Sigmoid colon (tissue), 4 donors: ENCODE results near the gene CD37.

Experiments used
- POLR2AphosphoS5 ChIP-seq, 4 donors: sonication (generic); formaldehyde crosslinking; IDR thresholded peaks; one replicate each; pipeline ENCODE4 v1.6.1; 2017; ENCODE audit warnings: antibody characterized with exemption in 4 of 4
- TF ChIP-seq, protein P1 (sequence below), 4 experiments: fragments of 450-650 bp in 3 of 4; fragments of 200-600 bp in 1 of 4; IDR thresholded peaks; one replicate each; pipeline ENCODE4 v1.5.1; 2016 to 2019; ENCODE audit warnings: antibody characterized with exemption in 4 of 4, mild to moderate bottlenecking in 3 of 4, moderate library complexity in 2 of 4

- TF ChIP-seq, protein P1, sequence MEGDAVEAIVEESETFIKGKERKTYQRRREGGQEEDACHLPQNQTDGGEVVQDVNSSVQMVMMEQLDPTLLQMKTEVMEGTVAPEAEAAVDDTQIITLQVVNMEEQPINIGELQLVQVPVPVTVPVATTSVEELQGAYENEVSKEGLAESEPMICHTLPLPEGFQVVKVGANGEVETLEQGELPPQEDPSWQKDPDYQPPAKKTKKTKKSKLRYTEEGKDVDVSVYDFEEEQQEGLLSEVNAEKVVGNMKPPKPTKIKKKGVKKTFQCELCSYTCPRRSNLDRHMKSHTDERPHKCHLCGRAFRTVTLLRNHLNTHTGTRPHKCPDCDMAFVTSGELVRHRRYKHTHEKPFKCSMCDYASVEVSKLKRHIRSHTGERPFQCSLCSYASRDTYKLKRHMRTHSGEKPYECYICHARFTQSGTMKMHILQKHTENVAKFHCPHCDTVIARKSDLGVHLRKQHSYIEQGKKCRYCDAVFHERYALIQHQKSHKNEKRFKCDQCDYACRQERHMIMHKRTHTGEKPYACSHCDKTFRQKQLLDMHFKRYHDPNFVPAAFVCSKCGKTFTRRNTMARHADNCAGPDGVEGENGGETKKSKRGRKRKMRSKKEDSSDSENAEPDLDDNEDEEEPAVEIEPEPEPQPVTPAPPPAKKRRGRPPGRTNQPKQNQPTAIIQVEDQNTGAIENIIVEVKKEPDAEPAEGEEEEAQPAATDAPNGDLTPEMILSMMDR (IDR thresholded peaks at IDR 0.05) = no peak
- no peak for TF ChIP-seq POLR2AphosphoS5 (IDR thresholded peaks at IDR 0.05)
These were observed 22.0 kb downstream of the CD37 start for GRCh38 chr19:49357186-49357585.
